GM21737 (cell line): ENCODE results near the gene PIGP.
"Not testable (repeated sequence)": the region's sequence is repeated elsewhere in the genome, so short reads cannot be mapped to it uniquely, and the experiment has no call there.

Source experiments
- ATAC-seq: cut with Tn5 transposase; IDR thresholded peaks from one replicate; pipeline ENCODE4 v1.9.1; 2021; ENCODE audit warnings: mild to moderate bottlenecking, moderate library complexity; ENCODE audit not compliant: unreplicated experiment

The PIGP gene

DNA sequence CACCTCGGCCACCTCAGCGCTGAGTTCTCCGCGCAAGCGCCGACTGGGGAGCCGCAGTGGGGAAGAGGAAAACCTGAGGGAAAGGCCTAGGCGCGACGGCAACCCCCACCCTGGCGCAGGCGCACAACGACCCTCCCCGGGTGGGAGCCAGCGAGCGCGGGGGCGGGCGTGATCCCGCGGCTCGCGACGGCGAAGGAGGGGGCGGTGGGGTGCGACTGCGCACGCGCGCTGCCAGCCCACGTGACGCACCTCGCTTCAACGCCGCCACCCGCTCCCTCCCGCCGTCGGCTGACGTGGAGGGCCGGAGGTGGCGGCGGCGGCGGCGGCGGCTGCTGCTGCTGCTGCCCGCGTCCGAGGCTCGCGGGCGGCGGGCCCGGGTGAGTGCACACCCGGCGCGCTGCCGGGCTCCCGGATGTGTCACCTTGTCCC is at the start of gene PIGP, which contains the start of gene TTC3:
TSS of gene PIGP (minus strand) at position 84 of the 429 bp plus-strand sequence. CDS start 556 bp downstream, outside the sequence.
TSS of gene TTC3 (plus strand) at position 267 of the 429 bp plus-strand sequence. CDS start 14,004 bp downstream, outside the sequence.
- ATAC-seq = peak; percentile 61

DNA sequence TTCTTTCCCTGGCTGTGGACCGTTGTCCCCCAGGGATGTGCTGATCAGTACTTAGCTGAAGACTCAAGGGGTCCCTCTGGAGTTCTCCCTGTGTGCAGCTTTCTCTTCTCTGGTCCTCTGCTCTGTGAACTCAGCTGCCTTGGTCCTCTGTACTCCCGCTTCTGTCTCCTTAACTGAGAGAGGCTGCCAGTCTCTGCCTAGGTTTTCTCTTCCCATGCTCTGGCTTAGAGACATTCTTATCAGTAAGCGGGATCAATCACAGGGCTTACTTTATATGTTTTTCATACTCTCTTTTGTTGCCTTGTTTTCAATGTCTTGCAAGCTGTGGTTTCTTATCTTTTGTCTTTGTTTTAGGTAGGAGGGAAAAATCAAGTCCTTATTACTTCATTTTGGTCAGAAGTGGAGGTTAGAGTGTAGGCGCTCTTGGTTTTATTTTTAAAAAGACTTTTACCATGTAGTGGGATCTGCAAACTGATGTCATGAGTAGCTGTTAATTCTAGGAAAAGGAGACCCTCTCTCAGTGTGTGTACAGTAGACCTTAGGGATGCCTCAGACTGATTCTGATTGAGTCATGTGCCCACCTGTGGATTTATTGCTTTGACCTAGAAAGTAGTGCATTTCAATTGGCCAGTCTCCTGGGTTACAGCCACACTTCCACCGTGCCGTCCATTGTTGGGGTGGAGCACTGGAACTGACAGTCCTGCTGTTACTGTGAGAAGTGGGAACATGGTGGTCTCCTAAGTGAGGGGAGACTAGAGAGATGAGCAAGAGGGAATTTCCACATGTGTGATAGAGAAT is 46.7 kb upstream of the PIGP start:
- ATAC-seq = no peak

- no peak for ATAC-seq
Measured at GRCh38 chr21:37118187-37118826, 45.4 kb upstream of the PIGP start.

GRCh38 chr21:37117204-37117603 is 44.3 kb upstream of the PIGP start:
- ATAC-seq = no peak

GRCh38 chr21:37116459-37116858 is 43.6 kb upstream of the PIGP start:
- not testable (repeated sequence) for ATAC-seq

GRCh38 chr21:37114301-37114700 is 41.4 kb upstream of the PIGP start:
- ATAC-seq = not testable (repeated sequence)

GRCh38 chr21:37111029-37111428 is 38.2 kb upstream of the PIGP start:
- not testable (repeated sequence) for ATAC-seq

- ATAC-seq = no peak
Measured at GRCh38 chr21:37106998-37107397, 34.1 kb upstream of the PIGP start.

DNA sequence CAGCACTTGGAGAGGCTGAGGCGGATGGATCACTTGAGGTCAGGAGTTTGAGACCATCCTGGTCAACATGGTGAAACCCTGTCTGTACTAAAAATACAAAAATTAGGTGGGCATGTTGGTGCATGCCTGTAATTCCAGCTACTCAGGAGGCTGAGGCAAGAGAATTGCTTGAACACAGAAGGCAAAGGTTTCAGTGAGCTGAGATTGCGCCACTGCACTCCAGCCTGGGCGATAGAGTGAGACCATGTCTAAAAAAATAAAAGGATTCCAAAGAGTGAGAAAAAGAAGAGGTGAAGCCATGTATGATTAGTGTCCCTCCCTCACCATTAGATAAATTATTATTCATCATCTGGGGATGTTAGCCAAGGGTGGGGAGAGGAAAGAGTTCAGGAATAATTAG is 29.9 kb upstream of the PIGP start:
- ATAC-seq = not testable (repeated sequence)

- ATAC-seq = no peak
Measured at GRCh38 chr21:37101384-37101783, 28.5 kb upstream of the PIGP start.

DNA sequence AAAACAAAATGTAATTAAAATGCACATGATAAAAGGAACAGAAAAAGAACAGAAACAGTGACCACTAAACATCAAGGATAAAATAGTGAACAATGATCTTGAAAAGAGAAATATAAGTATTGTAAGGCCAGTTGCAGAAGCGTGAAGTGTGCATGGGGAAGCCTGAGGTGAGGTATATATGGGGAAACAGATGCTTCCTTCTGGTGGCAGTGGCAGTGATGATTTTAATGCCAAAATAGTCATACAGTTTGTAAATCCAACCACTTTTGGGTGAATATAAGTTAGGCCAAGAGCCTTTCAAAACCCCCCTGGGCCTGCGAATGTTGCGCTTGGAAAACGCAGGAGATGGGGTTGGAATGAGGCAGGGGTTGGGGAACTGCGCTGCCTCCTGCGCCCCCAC is 27.4 kb upstream of the PIGP start:
- no peak for ATAC-seq

DNA sequence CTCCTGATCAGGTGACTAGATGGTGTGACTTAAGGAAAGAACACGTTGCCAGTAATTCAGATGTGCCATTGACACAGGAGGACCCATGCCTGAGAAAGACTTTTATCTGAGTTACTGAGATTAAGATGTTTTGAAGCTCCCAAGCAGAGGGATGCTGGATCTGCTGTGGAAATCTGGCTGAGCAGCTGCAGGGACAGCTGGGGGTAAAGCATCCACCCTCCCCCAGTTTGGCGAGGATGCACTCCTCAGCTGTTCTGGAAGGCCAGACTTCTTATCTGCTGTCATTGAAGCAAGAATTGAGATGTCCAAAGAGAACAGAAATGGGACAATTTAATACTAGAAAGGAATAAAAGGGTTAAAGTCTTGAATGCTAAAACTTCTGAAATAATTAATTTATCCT is 25.9 kb upstream of the PIGP start:
- ATAC-seq = no peak

GRCh38 chr21:37095821-37096220 is 22.9 kb upstream of the PIGP start:
- no peak for ATAC-seq

DNA sequence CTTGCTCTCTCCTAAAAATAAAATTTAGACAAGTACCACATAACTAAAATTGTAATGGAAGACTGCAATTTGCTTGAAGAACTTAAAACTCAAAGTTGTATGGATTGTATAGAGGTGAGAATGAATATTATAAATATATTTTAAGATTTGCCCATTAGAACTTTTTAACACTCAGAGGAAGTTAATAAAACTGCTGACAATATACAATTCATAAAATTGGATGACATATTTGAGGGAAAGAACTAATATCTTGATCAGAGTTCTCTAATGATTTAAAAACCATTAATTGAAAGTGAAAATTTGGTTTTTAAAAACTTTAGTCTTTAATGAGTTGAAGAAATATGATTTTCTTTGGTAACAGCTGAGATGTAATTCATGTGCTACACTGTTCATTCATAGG is 21.1 kb upstream of the PIGP start:
- ATAC-seq = no peak

- no peak for ATAC-seq
Measured at GRCh38 chr21:37088186-37088735, 15.4 kb upstream of the PIGP start.

DNA sequence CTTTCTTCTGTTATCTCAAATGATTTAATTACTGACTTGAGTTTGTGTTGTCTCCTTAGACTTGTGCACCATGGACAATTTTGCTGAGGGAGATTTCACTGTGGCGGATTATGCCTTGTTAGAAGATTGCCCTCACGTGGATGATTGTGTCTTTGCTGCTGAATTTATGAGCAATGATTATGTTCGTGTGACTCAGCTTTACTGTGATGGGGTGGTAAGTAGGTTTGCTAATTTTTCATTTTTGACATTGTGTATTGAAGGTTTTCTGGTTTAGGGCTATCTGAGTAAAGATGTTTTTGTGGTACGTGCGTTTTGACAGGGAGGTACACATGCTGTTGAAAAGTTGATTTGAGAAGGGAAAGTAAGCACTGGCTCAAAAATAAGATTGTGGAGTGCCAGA is 14.3 kb upstream of the PIGP start:
- ATAC-seq = no peak

- no peak for ATAC-seq
Measured at GRCh38 chr21:37085726-37086125, 12.9 kb upstream of the PIGP start.

GRCh38 chr21:37082856-37083528 is 10.1 kb upstream of the PIGP start:
- ATAC-seq = no peak

DNA sequence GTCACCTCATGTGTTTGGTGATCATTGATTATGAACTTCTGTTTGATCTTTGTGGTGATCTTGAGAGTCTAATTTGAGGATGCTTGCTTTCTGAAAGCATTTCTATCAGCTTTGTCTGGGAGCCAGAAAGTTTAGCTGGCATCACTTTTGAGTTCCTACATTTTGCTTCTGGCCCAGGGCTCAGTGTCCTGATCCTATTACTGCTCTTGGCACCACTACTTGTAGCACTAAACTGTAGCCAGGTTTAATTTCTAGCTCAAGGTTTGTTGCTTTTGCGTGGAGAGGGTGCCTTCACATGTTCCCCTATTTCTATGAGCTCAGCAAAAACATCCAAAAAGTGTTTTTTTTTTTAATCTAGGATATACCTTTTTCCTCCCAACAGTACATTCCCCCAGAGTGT is 9.5 kb upstream of the PIGP start:
- no peak for ATAC-seq

DNA sequence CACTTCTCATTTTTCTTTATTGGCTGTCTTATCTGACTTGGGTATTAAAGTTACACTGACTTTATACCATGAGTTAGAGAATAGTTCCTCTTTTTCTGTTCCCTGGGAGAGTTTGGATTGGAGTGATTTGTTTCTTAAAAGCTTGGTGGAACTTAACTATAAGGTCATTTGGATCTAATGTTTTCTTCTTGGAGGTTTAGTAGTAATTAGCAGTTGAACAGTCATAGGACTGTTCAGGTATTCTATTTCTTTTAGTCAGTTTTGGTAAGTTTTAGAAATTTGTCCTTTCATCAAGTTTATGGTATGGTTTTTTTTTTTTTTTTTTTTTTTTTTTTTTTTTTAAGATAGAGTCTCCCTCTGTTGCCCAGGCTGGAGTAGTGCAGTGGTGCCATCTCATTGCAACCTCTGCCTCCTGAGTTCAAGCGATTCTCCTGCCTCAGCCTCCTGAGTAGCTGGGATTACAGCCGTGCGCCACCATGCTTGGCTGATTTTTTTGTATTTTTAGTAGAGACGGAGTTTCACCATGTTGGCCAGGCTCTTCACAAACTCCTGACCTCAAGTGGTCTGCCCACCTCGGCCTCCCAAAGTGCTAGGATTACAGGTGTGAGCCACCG is 6.4 kb upstream of the PIGP start:
- ATAC-seq = no peak

DNA sequence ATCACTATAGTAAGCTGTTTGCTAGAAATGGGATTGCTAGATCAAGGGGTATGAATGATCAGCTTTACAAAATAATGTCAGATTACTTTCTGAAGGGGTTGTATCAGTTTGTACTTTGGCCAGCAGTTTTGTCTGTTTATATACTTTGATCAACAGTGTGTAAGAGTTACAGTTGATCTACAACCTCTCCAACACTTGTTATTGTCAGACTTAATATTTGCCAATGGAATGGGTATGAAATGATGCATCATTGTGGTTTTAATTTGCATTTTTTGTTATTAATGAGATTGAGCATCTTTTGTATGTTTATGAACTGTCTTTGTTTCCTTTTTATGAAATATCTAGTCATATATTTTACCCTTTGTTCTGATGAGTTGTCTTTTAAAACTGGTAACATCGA is 4.5 kb upstream of the PIGP start:
- ATAC-seq = no peak
